Ureter (tissue), 1 donor: ENCODE results near the gene LBX2. TPM values are rescaled to one million over a fixed set of nuclear protein-coding genes. Genes with fewer than 3 reads are reported as not detected.
"Not testable (repeated sequence)": the region's sequence is repeated elsewhere in the genome, so short reads cannot be mapped to it uniquely, and the experiment has no call there.

Experiments used
- DNase-seq: peaks from one replicate; pipeline ENCODE4 v3.0.0-alpha.2; 2020; ENCODE audit warnings: low spot score
- total RNA-seq: library from RNA; stranded (reverse); gene quantifications from one replicate; pipeline ENCODE4 v1.2.4, GENCODE V29; 2023
- donor health status: DM: yes; HTN: yes; CAD: no.

Gene LBX2
- total RNA-seq, 1 donor from 2014 or later = 0.36 TPM

- no peak for DNase-seq
Measured at GRCh38 chr2:74504591-74504990, 5.2 kb upstream of the LBX2 start.

GRCh38 chr2:74503506-74504475 lies 4.4 kb upstream of the LBX2 start:
- DNase-seq = no peak

- DNase-seq = peak; percentile 84
Measured at GRCh38 chr2:74502720-74503505, 3.5 kb upstream of the LBX2 start.

- DNase-seq = no peak
Measured at GRCh38 chr2:74502147-74502719, 2.8 kb upstream of the LBX2 start.

GRCh38 chr2:74501335-74502071 lies 2.1 kb upstream of the LBX2 start:
- no peak for DNase-seq

GRCh38 chr2:74500578-74500946 lies 1.2 kb upstream of the LBX2 start:
- DNase-seq = no peak

- DNase-seq = no peak
Measured at GRCh38 chr2:74499940-74500577, 656 bp upstream of the LBX2 start.

- DNase-seq = no peak
Measured at GRCh38 chr2:74498500-74499266, 720 bp downstream of the LBX2 start.

GRCh38 chr2:74497777-74498499 lies 1.5 kb downstream of the LBX2 start:
- DNase-seq = no peak

GRCh38 chr2:74496997-74497776 lies 2.2 kb downstream of the LBX2 start:
- DNase-seq = no peak

- no peak for DNase-seq
Measured at GRCh38 chr2:74495440-74495839, 4.0 kb downstream of the LBX2 start.

- no peak for DNase-seq
Measured at GRCh38 chr2:74493546-74493945, 5.9 kb downstream of the LBX2 start.

- DNase-seq = no peak
Measured at GRCh38 chr2:74491648-74492544, 7.5 kb downstream of the LBX2 start.

- DNase-seq = no peak
Measured at GRCh38 chr2:74489906-74490305, 9.5 kb downstream of the LBX2 start.

- no peak for DNase-seq
Measured at GRCh38 chr2:74488643-74489481, 10.5 kb downstream of the LBX2 start.

- no peak for DNase-seq
Measured at GRCh38 chr2:74486141-74486540, 13.3 kb downstream of the LBX2 start.

- DNase-seq = not testable (repeated sequence)
Measured at GRCh38 chr2:74483675-74484164, 15.7 kb downstream of the LBX2 start.
